ENCODE results near the gene CORO1C. TPM values are rescaled to one million over a fixed set of nuclear protein-coding genes. Genes with fewer than 3 reads are reported as not detected.

CORO1C gene
- total and polyA plus RNA-seq, 2 donors (not counting 3 experiments of a cell fraction or from before 2014, with no cell fraction given) = 150 to 240 TPM

DNA sequence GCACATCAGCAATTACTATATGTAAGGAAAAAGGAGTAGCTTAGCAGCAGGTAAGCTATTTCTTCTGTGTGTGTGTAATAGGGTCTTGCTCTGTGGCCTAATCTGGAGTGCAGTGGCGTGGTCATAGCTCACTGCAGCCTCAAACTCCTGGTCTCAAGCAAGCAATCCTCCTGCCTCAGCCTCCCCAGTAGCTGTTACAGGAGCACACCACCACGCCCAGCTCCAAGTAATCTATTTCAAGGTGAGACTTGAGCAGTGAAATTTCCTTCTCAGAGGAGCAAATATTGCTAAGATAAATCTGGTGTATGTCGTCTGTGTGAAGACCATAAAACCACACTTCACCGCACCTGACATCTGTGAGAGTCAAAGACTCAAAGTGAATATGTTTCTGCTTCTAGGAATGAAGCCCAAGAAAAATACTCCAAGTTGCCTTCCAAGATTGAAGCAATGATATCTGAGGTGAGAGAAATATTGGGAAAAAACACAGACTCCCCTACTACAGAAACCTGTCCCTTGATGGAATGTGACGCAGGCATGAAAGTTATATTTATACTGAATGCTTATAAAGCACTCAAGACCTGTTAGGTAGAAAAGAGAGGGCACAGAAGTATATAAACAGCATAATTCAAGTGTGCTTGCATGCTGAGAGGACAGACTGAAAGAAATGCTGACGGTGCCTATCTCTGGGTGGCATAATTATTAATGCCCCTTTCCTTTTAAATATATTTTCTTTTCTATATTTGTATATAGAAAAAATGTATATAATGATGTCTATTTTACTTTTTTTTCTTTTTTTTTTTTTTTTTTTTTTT lies 95.1 kb downstream of the CORO1C start:
- intact Hi-C loops (cut with micrococcal nuclease) = no loop called here
- Histone ChIP-seq H4K20me1 (replicated peaks; ENCODE audit: control insufficient read depth, extremely low read depth, insufficient read depth, low read length) (no peaks in the 10 kb centered on the region), H3K36me3 (ENCODE audit: control insufficient read depth in 2 of 2, extremely low read depth in 1 of 2, insufficient read depth in 2 of 2, low read length in 2 of 2) (no peaks in the 10 kb centered on the region), H3K9ac (replicated peaks; ENCODE audit: extremely low read depth, insufficient read depth, low read length) (no peak overlapping the region), H3K27ac (ENCODE audit: insufficient read depth, low read depth, low read length) (no peak overlapping the region), H2AFZ (ENCODE audit: low read depth, low read length) (no peak overlapping the region), H3K4me2 (ENCODE audit: insufficient read depth, low read length) (no peak overlapping the region), H3K9me3 (replicated peaks; ENCODE audit: control insufficient read depth, insufficient read depth, low read length) (no peaks in the 10 kb centered on the region), H3K4me3 (replicated peaks in 1 of 3; ENCODE audit: insufficient read depth in 1 of 3, low read depth in 1 of 3, low read length in 3 of 3) (no peak overlapping the region), H3K9me1 (replicated peaks; ENCODE audit: control insufficient read depth, extremely low read depth, insufficient read depth, low read length) (no peaks in the 10 kb centered on the region), H3K4me1 (ENCODE audit: control insufficient read depth, extremely low read depth, insufficient read depth, low read length) (peaks cover 12% of the 10 kb centered on the region), H3K27me3 (ENCODE audit: control insufficient read depth in 2 of 2, insufficient read depth in 2 of 2, low read length in 2 of 2) (no peaks in the 10 kb centered on the region), H3K79me2 (ENCODE audit: control insufficient read depth, insufficient read depth, low read length) (no peaks in the 10 kb centered on the region)
- POLR2A ChIA-PET = no interaction called here
- FAIRE-seq (no peak), DNase-seq (ENCODE audit: low read depth, low spot score) (no peak)
- TF ChIP-seq POLR2A (IDR thresholded peaks at IDR 0.05; ENCODE audit: low read depth, low read length) (peak; percentile 23), JUN (IDR thresholded peaks at IDR 0.05; ENCODE audit: borderline replicate concordance, insufficient read depth, insufficient read length, low read depth) (no peak)
- dilution Hi-C loops (cut with MboI; ENCODE audit: extremely low pct_ligation_motif_present, low sequenced_read_pairs) = no loop called here
- BruUV-seq (replicated peaks) = no TSS peak
- CTCF ChIA-PET = interaction anchor here (0.8 to 7.3 kb wide), 5 partner anchors 16 to 315 kb away, joined by 3 to 37 read pairs (median 4); no protein-coding TSS in a partner anchor

DNA sequence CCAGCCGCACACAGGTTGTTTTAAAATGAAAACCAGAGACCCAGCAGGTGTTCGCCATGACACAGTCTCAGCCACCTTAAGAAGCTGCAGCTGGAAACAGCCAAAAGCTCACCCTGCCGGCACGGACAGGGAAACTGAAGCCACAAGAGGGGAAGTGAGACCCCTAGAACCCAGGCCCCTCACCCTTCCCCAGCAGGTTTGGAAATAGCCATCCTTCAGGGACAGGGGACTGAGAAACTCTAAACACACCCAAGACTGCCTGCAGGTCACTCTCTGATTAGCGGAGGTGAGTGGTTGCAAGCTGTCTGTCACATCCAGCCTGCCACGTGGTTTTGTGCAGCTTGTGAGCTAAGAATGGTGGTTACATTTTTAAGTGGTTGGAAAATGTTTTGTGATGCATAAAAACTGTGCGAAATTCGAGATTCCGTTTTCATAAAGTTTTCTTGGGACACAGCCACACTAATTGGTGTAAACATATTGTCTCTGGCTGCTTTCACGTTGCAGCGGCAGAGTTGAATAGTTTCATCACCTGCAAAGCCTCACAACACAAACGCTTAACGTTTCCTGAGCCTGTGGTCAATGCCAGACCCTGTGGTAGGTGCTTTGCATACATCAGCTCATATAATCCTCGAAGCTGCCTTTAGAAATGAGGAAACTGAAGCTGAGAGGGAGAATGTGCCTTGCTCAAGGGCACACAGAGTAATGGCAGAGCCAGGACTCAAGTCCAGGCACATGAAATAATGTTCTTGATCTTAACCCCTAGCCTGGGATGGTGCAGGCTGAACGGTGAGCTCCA lies 95.9 kb downstream of the CORO1C start:
- POLR2A ChIA-PET = no interaction called here
- DNase-seq (ENCODE audit: low read depth, low spot score) = no peak
- H3K27me3 ChIP-seq (ENCODE audit: control insufficient read depth in 2 of 2, insufficient read depth in 2 of 2, low read length in 2 of 2) = no peaks in the 10 kb centered on the region

More for the DNA sequence above, 95.9 kb downstream of the CORO1C start:
- FAIRE-seq = no peak
- no peaks in the 10 kb centered on the region for H3K9me1 ChIP-seq (replicated peaks; ENCODE audit: control insufficient read depth, extremely low read depth, insufficient read depth, low read length)
- no TSS peak for BruUV-seq (replicated peaks)
- H2AFZ ChIP-seq (ENCODE audit: low read depth, low read length) = no peak overlapping the region
- TF ChIP-seq POLR2A (IDR thresholded peaks at IDR 0.05; ENCODE audit: low read depth, low read length) = no peak
- H3K9me3 ChIP-seq (replicated peaks; ENCODE audit: control insufficient read depth, insufficient read depth, low read length) = no peaks in the 10 kb centered on the region
- no peak overlapping the region for H3K4me2 ChIP-seq (ENCODE audit: insufficient read depth, low read length)
- no peaks in the 10 kb centered on the region for H3K79me2 ChIP-seq (ENCODE audit: control insufficient read depth, insufficient read depth, low read length)
- H4K20me1 ChIP-seq (replicated peaks; ENCODE audit: control insufficient read depth, extremely low read depth, insufficient read depth, low read length) = no peaks in the 10 kb centered on the region
- no peak overlapping the region for H3K27ac ChIP-seq (ENCODE audit: insufficient read depth, low read depth, low read length)
- no peak overlapping the region for H3K4me3 ChIP-seq (replicated peaks in 1 of 3; ENCODE audit: insufficient read depth in 1 of 3, low read depth in 1 of 3, low read length in 3 of 3)
- H3K4me1 ChIP-seq (ENCODE audit: control insufficient read depth, extremely low read depth, insufficient read depth, low read length) = peaks cover 14% of the 10 kb centered on the region
- H3K36me3 ChIP-seq (ENCODE audit: control insufficient read depth in 2 of 2, extremely low read depth in 1 of 2, insufficient read depth in 2 of 2, low read length in 2 of 2) = no peaks in the 10 kb centered on the region
- CTCF ChIA-PET = interaction anchor here (0.8 to 7.3 kb wide), 5 partner anchors 15 to 168 kb away, joined by 3 to 37 read pairs (median 4); no protein-coding TSS in a partner anchor
- intact Hi-C loops (cut with micrococcal nuclease) = no loop called here
- dilution Hi-C loops (cut with MboI; ENCODE audit: extremely low pct_ligation_motif_present, low sequenced_read_pairs) = no loop called here
- H3K9ac ChIP-seq (replicated peaks; ENCODE audit: extremely low read depth, insufficient read depth, low read length) = no peak overlapping the region

Measured in endothelial cell of umbilical vein (primary cell).